Chondrocyte (in vitro differentiated cells): ENCODE results near the gene TSR3. TPM values are rescaled to one million over a fixed set of nuclear protein-coding genes. Genes with fewer than 3 reads are reported as not detected.

Experiments
- DNase-seq: peaks from one replicate; pipeline ENCODE4 v3.0.0; 2021; ENCODE audit warnings: mixed read lengths, low spot score
- H3K27ac Mint-ChIP-seq: one replicate; pipeline ENCODE4 v1.8.0; 2021; ENCODE audit warnings: mild to moderate bottlenecking, moderate library complexity, mixed read lengths; ENCODE audit not compliant: unreplicated experiment
- H3K27me3 Mint-ChIP-seq: 2 replicates; pipeline ENCODE4 v1.8.0; 2021; ENCODE audit warnings: low read depth, mixed read lengths
- H3K36me3 Mint-ChIP-seq: 2 replicates; pipeline ENCODE4 v1.8.0; 2021; ENCODE audit warnings: low read depth, mixed read lengths
- H3K4me1 Mint-ChIP-seq: 2 replicates; pipeline ENCODE4 v1.8.0; 2021; ENCODE audit warnings: low read depth, mild to moderate bottlenecking, mixed read lengths
- H3K4me3 Mint-ChIP-seq: one replicate; pipeline ENCODE4 v1.8.0; 2021; ENCODE audit warnings: mild to moderate bottlenecking, moderate library complexity, mixed read lengths; ENCODE audit not compliant: unreplicated experiment
- H3K9me3 Mint-ChIP-seq: 2 replicates; pipeline ENCODE4 v1.8.0; 2021; ENCODE audit warnings: low read depth, mixed read lengths
- total RNA-seq: library from RNA; stranded (reverse); gene quantifications from 3 replicates; pipeline ENCODE4 v1.2.1, GENCODE V29; 2021
- TF ChIP-seq, protein P1 (sequence below): fragments of 200-600 bp; sonication (generic); IDR thresholded peaks from 2 replicates; pipeline ENCODE4 v1.5.0; 2021; ENCODE audit warnings: antibody characterized with exemption, mild to moderate bottlenecking, moderate library complexity

Gene TSR3
- total RNA-seq, 1 donor from 2014 or later, result 56.0 TPM

- no peak for DNase-seq
- TF ChIP-seq, protein P1, sequence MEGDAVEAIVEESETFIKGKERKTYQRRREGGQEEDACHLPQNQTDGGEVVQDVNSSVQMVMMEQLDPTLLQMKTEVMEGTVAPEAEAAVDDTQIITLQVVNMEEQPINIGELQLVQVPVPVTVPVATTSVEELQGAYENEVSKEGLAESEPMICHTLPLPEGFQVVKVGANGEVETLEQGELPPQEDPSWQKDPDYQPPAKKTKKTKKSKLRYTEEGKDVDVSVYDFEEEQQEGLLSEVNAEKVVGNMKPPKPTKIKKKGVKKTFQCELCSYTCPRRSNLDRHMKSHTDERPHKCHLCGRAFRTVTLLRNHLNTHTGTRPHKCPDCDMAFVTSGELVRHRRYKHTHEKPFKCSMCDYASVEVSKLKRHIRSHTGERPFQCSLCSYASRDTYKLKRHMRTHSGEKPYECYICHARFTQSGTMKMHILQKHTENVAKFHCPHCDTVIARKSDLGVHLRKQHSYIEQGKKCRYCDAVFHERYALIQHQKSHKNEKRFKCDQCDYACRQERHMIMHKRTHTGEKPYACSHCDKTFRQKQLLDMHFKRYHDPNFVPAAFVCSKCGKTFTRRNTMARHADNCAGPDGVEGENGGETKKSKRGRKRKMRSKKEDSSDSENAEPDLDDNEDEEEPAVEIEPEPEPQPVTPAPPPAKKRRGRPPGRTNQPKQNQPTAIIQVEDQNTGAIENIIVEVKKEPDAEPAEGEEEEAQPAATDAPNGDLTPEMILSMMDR, result no peak
- Mint-ChIP-seq H3K36me3 (peaks cover 2% of the 10 kb centered on the region), H3K4me1 (peaks cover 40% of the 10 kb centered on the region), H3K4me3 (peak overlapping the region; percentile 73), H3K9me3 (no peaks in the 10 kb centered on the region), H3K27ac (no peak overlapping the region), H3K27me3 (no peaks in the 10 kb centered on the region)
These were observed 987 bp downstream of the TSR3 start for GRCh38 chr16:1350691-1351090.

DNA sequence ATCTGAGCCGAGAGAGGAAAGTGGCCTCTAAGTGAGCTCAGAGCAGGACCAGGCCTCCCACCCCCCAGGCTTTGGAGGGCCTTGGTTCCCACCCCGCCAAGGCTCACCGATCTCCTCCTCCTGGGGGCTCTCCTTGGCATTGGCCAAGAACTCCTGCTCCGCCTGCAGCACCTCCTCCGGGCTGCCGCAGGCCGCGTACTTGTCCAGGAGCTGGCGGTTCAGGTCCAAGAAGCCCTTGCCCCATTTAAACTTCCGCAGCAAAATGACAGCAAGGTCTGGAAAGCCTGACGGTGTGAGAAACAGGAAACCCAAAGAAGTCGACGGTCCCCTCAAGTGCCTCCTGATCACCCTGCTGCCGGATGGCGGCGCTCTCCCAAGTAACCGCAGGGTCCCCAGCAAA, 1.7 kb downstream of the TSR3 start:
- peaks cover 2% of the 10 kb centered on the region for H3K36me3 Mint-ChIP-seq
- no peak for DNase-seq
- H3K27me3 Mint-ChIP-seq, result no peaks in the 10 kb centered on the region
- no peak overlapping the region for H3K27ac Mint-ChIP-seq
- no peaks in the 10 kb centered on the region for H3K9me3 Mint-ChIP-seq
- peaks cover 36% of the 10 kb centered on the region for H3K4me1 Mint-ChIP-seq
- TF ChIP-seq, protein P1, result no peak
- peak overlapping the region; percentile 73 for H3K4me3 Mint-ChIP-seq

DNA sequence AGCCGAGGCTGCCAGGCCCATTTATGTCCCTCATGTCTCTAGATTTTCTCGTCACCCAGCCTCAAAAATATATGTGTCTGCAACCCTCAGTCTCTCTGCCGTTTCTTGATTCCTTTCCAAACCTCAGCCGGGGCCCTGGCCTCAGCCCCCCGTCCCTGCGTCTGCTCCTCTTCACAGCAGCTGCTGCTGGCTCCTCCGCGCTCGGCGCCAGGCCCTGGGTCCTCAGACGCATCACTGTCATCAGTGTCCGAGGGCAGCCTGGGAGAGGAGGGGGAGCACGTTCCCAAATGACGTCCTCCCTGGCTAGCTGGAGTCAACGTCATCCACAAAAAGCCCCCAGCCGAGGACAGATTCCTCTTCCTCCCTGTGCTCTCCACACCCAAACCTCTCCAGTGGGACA, 2.3 kb downstream of the TSR3 start:
- H3K9me3 Mint-ChIP-seq, result no peaks in the 10 kb centered on the region
- H3K36me3 Mint-ChIP-seq, result peaks cover 2% of the 10 kb centered on the region
- H3K27ac Mint-ChIP-seq, result no peak overlapping the region
- TF ChIP-seq, protein P1, result no peak
- H3K27me3 Mint-ChIP-seq, result no peaks in the 10 kb centered on the region
- no peak overlapping the region for H3K4me3 Mint-ChIP-seq
- no peak for DNase-seq
- H3K4me1 Mint-ChIP-seq, result peaks cover 33% of the 10 kb centered on the region

GRCh38 chr16:1348926-1349325, 2.8 kb downstream of the TSR3 start:
- Mint-ChIP-seq H3K4me3 (no peak overlapping the region), H3K36me3 (peaks cover 2% of the 10 kb centered on the region), H3K4me1 (peaks cover 32% of the 10 kb centered on the region), H3K27me3 (no peaks in the 10 kb centered on the region), H3K27ac (no peak overlapping the region), H3K9me3 (no peaks in the 10 kb centered on the region)
- no peak for DNase-seq
- TF ChIP-seq, protein P1, result no peak

- no peak overlapping the region for H3K27ac Mint-ChIP-seq
- no peaks in the 10 kb centered on the region for H3K9me3 Mint-ChIP-seq
- TF ChIP-seq, protein P1, result no peak
- H3K27me3 Mint-ChIP-seq, result no peaks in the 10 kb centered on the region
- H3K36me3 Mint-ChIP-seq, result peaks cover 2% of the 10 kb centered on the region
- peaks cover 29% of the 10 kb centered on the region for H3K4me1 Mint-ChIP-seq
- H3K4me3 Mint-ChIP-seq, result no peak overlapping the region
- no peak for DNase-seq
These were observed 3.2 kb downstream of the TSR3 start for GRCh38 chr16:1348441-1348840.
